ENCODE measurements around the gene GNG4.
"Not testable (repeated sequence)": the region's sequence is repeated elsewhere in the genome, so short reads cannot be mapped to it uniquely, and the experiment has no call there.

Gene GNG4

DNA sequence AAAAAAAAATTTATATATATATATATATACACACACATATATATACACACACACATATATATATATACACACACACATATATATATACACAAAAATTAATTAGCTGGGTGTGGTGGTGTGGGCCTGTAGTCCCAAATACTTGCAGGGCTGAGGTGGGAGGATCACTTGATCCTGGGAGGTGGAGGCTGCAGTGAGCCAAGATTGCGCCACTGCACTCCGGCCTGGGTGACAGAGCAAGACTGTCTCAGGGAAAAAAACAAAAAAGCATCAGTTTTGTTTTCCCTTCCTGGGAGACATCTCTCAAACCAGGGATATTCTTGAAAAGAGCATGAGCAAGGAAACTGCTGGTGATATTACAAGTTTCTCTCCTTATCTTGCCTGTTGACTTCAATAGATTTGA lies 30.4 kb downstream of the GNG4 start:
- not testable (repeated sequence) for H3K4ac ChIP-seq (ENCODE audit: low read depth, low read length); H4K5ac ChIP-seq (ENCODE audit: low read length); H3K56ac ChIP-seq (ENCODE audit: low read length); H3K79me2 ChIP-seq (ENCODE audit: control insufficient read depth, insufficient read depth, low read length); H3K23ac ChIP-seq (ENCODE audit: low read length); H4K8ac ChIP-seq (ENCODE audit: low read depth, low read length); H3K4me3 ChIP-seq (ENCODE audit: low read length); H2AK5ac ChIP-seq (ENCODE audit: low read length); H2BK15ac ChIP-seq (replicated peaks; ENCODE audit: low read depth); H3K9ac ChIP-seq (ENCODE audit: low read length); H2BK5ac ChIP-seq (ENCODE audit: low read length); H3K27ac ChIP-seq (ENCODE audit: low read depth, low read length); H3K4me2 ChIP-seq (ENCODE audit: low read length); H3K79me1 ChIP-seq (ENCODE audit: low read length); H3K4me1 ChIP-seq (ENCODE audit: control insufficient read depth, low read depth, low read length); H3K36me3 ChIP-seq (ENCODE audit: control insufficient read depth, insufficient read depth, low read length); H2BK120ac ChIP-seq (ENCODE audit: low read depth, low read length); H3K18ac ChIP-seq (ENCODE audit: low read length); H3K27me3 ChIP-seq (ENCODE audit: insufficient read depth, low read length, poor library complexity); DNase-seq
- no CpG with 5 or more reads among the region's 2 CpGs for WGBS (ENCODE audit: extremely low coverage, insufficient coverage, low lambda C conversion rate)

GRCh38 chr1:235617808-235618207 lies 31.8 kb downstream of the GNG4 start:
- no peak overlapping the region for H2AK5ac ChIP-seq (ENCODE audit: low read length)
- no peak for DNase-seq

GRCh38 chr1:235617140-235617539 lies 32.4 kb downstream of the GNG4 start:
- Histone ChIP-seq H4K5ac (ENCODE audit: low read length) (no peak overlapping the region), H3K4me3 (ENCODE audit: low read length) (no peak overlapping the region), H2BK15ac (replicated peaks; ENCODE audit: low read depth) (no peak overlapping the region), H3K4me1 (ENCODE audit: control insufficient read depth, low read depth, low read length) (no peaks in the 10 kb centered on the region), H3K27ac (ENCODE audit: low read depth, low read length) (no peak overlapping the region), H3K27me3 (ENCODE audit: insufficient read depth, low read length, poor library complexity) (no peaks in the 10 kb centered on the region), H3K23ac (ENCODE audit: low read length) (no peak overlapping the region), H3K4ac (ENCODE audit: low read depth, low read length) (no peak overlapping the region), H2BK120ac (ENCODE audit: low read depth, low read length) (no peak overlapping the region), H3K9ac (ENCODE audit: low read length) (no peak overlapping the region), H3K56ac (ENCODE audit: low read length) (no peak overlapping the region), H3K79me1 (ENCODE audit: low read length) (no peaks in the 10 kb centered on the region), H3K79me2 (ENCODE audit: control insufficient read depth, insufficient read depth, low read length) (no peaks in the 10 kb centered on the region), H4K8ac (ENCODE audit: low read depth, low read length) (no peak overlapping the region), H2BK5ac (ENCODE audit: low read length) (no peak overlapping the region), H3K4me2 (ENCODE audit: low read length) (no peak overlapping the region), H2AK5ac (ENCODE audit: low read length) (no peak overlapping the region), H3K36me3 (ENCODE audit: control insufficient read depth, insufficient read depth, low read length) (no peaks in the 10 kb centered on the region), H3K18ac (ENCODE audit: low read length) (no peak overlapping the region)
- no CpG with 5 or more reads among the region's 3 CpGs for WGBS (ENCODE audit: extremely low coverage, insufficient coverage, low lambda C conversion rate)
- DNase-seq: no peak

More at GRCh38 chr1:235617808-235618207, 31.8 kb downstream of the GNG4 start:
- no peak overlapping the region for H3K4me3 ChIP-seq (ENCODE audit: low read length)
- H3K9ac ChIP-seq (ENCODE audit: low read length): no peak overlapping the region
- no CpG with 5 or more reads among the region's 3 CpGs for WGBS (ENCODE audit: extremely low coverage, insufficient coverage, low lambda C conversion rate)
- H3K4me2 ChIP-seq (ENCODE audit: low read length): no peak overlapping the region
- H3K27me3 ChIP-seq (ENCODE audit: insufficient read depth, low read length, poor library complexity): no peaks in the 10 kb centered on the region
- H2BK120ac ChIP-seq (ENCODE audit: low read depth, low read length): no peak overlapping the region
- no peak overlapping the region for H3K27ac ChIP-seq (ENCODE audit: low read depth, low read length)
- no peak overlapping the region for H2BK15ac ChIP-seq (replicated peaks; ENCODE audit: low read depth)
- H3K56ac ChIP-seq (ENCODE audit: low read length): no peak overlapping the region
- H4K5ac ChIP-seq (ENCODE audit: low read length): no peak overlapping the region
- no peaks in the 10 kb centered on the region for H3K79me1 ChIP-seq (ENCODE audit: low read length)
- no peak overlapping the region for H3K23ac ChIP-seq (ENCODE audit: low read length)
- no peak overlapping the region for H3K18ac ChIP-seq (ENCODE audit: low read length)
- no peaks in the 10 kb centered on the region for H3K79me2 ChIP-seq (ENCODE audit: control insufficient read depth, insufficient read depth, low read length)
- H3K36me3 ChIP-seq (ENCODE audit: control insufficient read depth, insufficient read depth, low read length): no peaks in the 10 kb centered on the region
- H3K4ac ChIP-seq (ENCODE audit: low read depth, low read length): no peak overlapping the region
- no peaks in the 10 kb centered on the region for H3K4me1 ChIP-seq (ENCODE audit: control insufficient read depth, low read depth, low read length)
- no peak overlapping the region for H4K8ac ChIP-seq (ENCODE audit: low read depth, low read length)
- H2BK5ac ChIP-seq (ENCODE audit: low read length): no peak overlapping the region

- no peaks in the 10 kb centered on the region for H3K36me3 ChIP-seq (ENCODE audit: control insufficient read depth, insufficient read depth, low read length)
- no peaks in the 10 kb centered on the region for H3K27me3 ChIP-seq (ENCODE audit: insufficient read depth, low read length, poor library complexity)
- H2BK5ac ChIP-seq (ENCODE audit: low read length): no peak overlapping the region
- no peak overlapping the region for H3K9ac ChIP-seq (ENCODE audit: low read length)
- H3K56ac ChIP-seq (ENCODE audit: low read length): no peak overlapping the region
- H2BK15ac ChIP-seq (replicated peaks; ENCODE audit: low read depth): no peak overlapping the region
- no peak overlapping the region for H3K4me3 ChIP-seq (ENCODE audit: low read length)
- H4K5ac ChIP-seq (ENCODE audit: low read length): no peak overlapping the region
- H4K8ac ChIP-seq (ENCODE audit: low read depth, low read length): no peak overlapping the region
- H3K18ac ChIP-seq (ENCODE audit: low read length): no peak overlapping the region
- no peak overlapping the region for H3K4ac ChIP-seq (ENCODE audit: low read depth, low read length)
- DNase-seq: no peak
- H2AK5ac ChIP-seq (ENCODE audit: low read length): no peak overlapping the region
- no peak overlapping the region for H2BK120ac ChIP-seq (ENCODE audit: low read depth, low read length)
- H3K4me2 ChIP-seq (ENCODE audit: low read length): no peak overlapping the region
- H3K4me1 ChIP-seq (ENCODE audit: control insufficient read depth, low read depth, low read length): no peaks in the 10 kb centered on the region
- no peaks in the 10 kb centered on the region for H3K79me2 ChIP-seq (ENCODE audit: control insufficient read depth, insufficient read depth, low read length)
- no CpG with 5 or more reads among the region's 7 CpGs for WGBS (ENCODE audit: extremely low coverage, insufficient coverage, low lambda C conversion rate)
- no peaks in the 10 kb centered on the region for H3K79me1 ChIP-seq (ENCODE audit: low read length)
- no peak overlapping the region for H3K23ac ChIP-seq (ENCODE audit: low read length)
- no peak overlapping the region for H3K27ac ChIP-seq (ENCODE audit: low read depth, low read length)
These were observed 35.1 kb downstream of the GNG4 start for GRCh38 chr1:235614442-235614954.

DNA sequence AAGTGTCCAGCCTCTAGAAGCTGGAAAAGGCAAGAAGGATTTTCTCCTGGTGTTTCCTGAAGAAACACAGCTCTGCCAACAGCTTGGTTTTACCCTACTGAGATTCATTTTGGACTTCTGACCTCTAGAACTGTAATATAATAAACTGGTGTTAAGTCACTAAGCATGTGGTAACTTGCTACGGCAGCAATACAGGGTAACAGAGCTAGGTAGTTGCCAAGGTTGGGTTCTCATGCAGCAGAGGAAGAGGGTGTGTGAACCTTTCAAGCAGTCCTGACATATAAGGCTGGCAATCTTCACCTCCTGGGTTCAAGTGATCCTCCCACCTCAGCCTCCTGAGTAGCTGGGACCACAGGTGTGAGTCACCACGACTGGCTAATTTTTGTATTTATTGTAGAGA lies 36.0 kb downstream of the GNG4 start:
- Histone ChIP-seq H3K27me3 (ENCODE audit: insufficient read depth, low read length, poor library complexity) (no peaks in the 10 kb centered on the region), H2BK5ac (ENCODE audit: low read length) (no peak overlapping the region), H3K4me2 (ENCODE audit: low read length) (no peak overlapping the region), H3K23ac (ENCODE audit: low read length) (no peak overlapping the region), H3K36me3 (ENCODE audit: control insufficient read depth, insufficient read depth, low read length) (no peaks in the 10 kb centered on the region), H4K8ac (ENCODE audit: low read depth, low read length) (no peak overlapping the region), H3K56ac (ENCODE audit: low read length) (no peak overlapping the region), H2BK120ac (ENCODE audit: low read depth, low read length) (no peak overlapping the region), H3K79me2 (ENCODE audit: control insufficient read depth, insufficient read depth, low read length) (no peaks in the 10 kb centered on the region), H3K79me1 (ENCODE audit: low read length) (no peaks in the 10 kb centered on the region), H2AK5ac (ENCODE audit: low read length) (no peak overlapping the region), H3K4ac (ENCODE audit: low read depth, low read length) (no peak overlapping the region), H4K5ac (ENCODE audit: low read length) (no peak overlapping the region), H3K4me1 (ENCODE audit: control insufficient read depth, low read depth, low read length) (no peaks in the 10 kb centered on the region), H3K4me3 (ENCODE audit: low read length) (no peak overlapping the region), H3K18ac (ENCODE audit: low read length) (no peak overlapping the region), H2BK15ac (replicated peaks; ENCODE audit: low read depth) (no peak overlapping the region), H3K9ac (ENCODE audit: low read length) (no peak overlapping the region), H3K27ac (ENCODE audit: low read depth, low read length) (no peak overlapping the region)
- no CpG with 5 or more reads among the region's 2 CpGs for WGBS (ENCODE audit: extremely low coverage, insufficient coverage, low lambda C conversion rate)
- no peak for DNase-seq

DNA sequence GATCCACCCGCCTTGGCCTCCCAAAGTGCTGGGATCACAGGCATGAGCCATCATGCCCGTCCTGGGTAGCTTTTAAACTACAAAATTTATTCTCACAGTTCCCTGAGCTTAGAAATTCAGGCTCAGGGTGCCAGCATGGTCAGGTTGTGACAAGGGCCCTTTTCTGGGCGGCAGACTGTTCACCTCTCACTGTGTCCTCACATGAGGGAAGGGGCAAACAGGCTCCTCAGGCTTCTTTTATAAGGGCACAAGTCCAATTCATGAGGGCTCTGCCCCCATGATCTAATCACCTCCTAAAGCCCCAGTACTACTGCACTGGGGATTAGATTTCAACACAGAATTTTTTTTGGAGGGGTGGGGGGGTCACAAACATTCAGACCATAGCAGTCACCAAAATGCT lies 36.8 kb downstream of the GNG4 start:
- no peak overlapping the region for H3K18ac ChIP-seq (ENCODE audit: low read length)
- H3K9ac ChIP-seq (ENCODE audit: low read length): no peak overlapping the region
- no peaks in the 10 kb centered on the region for H3K36me3 ChIP-seq (ENCODE audit: control insufficient read depth, insufficient read depth, low read length)
- no peak for DNase-seq
- H3K4me1 ChIP-seq (ENCODE audit: control insufficient read depth, low read depth, low read length): no peaks in the 10 kb centered on the region
- H2BK5ac ChIP-seq (ENCODE audit: low read length): no peak overlapping the region
- no peak overlapping the region for H3K23ac ChIP-seq (ENCODE audit: low read length)
- no peak overlapping the region for H3K4me2 ChIP-seq (ENCODE audit: low read length)
- no peak overlapping the region for H3K56ac ChIP-seq (ENCODE audit: low read length)
- H3K27ac ChIP-seq (ENCODE audit: low read depth, low read length): no peak overlapping the region
- H3K79me1 ChIP-seq (ENCODE audit: low read length): no peaks in the 10 kb centered on the region
- H2AK5ac ChIP-seq (ENCODE audit: low read length): no peak overlapping the region
- H3K79me2 ChIP-seq (ENCODE audit: control insufficient read depth, insufficient read depth, low read length): no peaks in the 10 kb centered on the region
- no peak overlapping the region for H3K4ac ChIP-seq (ENCODE audit: low read depth, low read length)
- no peak overlapping the region for H2BK120ac ChIP-seq (ENCODE audit: low read depth, low read length)
- H3K27me3 ChIP-seq (ENCODE audit: insufficient read depth, low read length, poor library complexity): no peaks in the 10 kb centered on the region
- no CpG with 5 or more reads among the region's 3 CpGs for WGBS (ENCODE audit: extremely low coverage, insufficient coverage, low lambda C conversion rate)
- no peak overlapping the region for H3K4me3 ChIP-seq (ENCODE audit: low read length)
- no peak overlapping the region for H4K5ac ChIP-seq (ENCODE audit: low read length)
- H2BK15ac ChIP-seq (replicated peaks; ENCODE audit: low read depth): no peak overlapping the region
- no peak overlapping the region for H4K8ac ChIP-seq (ENCODE audit: low read depth, low read length)
